HG02588 (cell line): Measurements from ENCODE around the gene SCAMP5.
A peak's percentile ranks its signal among the peaks of the same experiment; 100 is the strongest.

ENCODE experiments used
- ATAC-seq: cut with Tn5 transposase; IDR thresholded peaks from one replicate; pipeline ENCODE4 v1.9.1; 2021; ENCODE audit warnings: mild to moderate bottlenecking, moderate library complexity; ENCODE audit not compliant: unreplicated experiment

SCAMP5 gene

GRCh38 chr15:74976159-74976558 is 19.2 kb upstream of the SCAMP5 start:
- no peak for ATAC-seq

DNA sequence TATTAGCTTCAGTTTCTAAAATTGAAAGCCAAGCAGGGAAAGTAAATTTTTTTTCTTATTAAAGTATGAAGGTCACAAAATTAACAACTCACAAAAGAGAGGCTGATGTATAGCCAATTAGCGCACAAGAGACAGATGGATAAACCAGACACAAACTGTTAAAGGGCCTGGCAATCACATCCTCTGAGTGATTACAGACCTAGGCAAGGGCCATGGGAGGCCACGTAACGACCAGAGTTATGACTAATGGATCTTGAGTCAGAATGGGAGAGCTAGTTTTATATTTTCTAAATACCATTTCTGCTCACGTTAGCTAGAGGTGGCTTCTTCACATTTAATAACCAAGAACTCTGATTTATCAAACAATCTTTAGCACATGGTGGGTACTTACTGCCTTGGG is 17.8 kb upstream of the SCAMP5 start:
- ATAC-seq: no peak

GRCh38 chr15:74978077-74978476 is 17.3 kb upstream of the SCAMP5 start:
- ATAC-seq: no peak

DNA sequence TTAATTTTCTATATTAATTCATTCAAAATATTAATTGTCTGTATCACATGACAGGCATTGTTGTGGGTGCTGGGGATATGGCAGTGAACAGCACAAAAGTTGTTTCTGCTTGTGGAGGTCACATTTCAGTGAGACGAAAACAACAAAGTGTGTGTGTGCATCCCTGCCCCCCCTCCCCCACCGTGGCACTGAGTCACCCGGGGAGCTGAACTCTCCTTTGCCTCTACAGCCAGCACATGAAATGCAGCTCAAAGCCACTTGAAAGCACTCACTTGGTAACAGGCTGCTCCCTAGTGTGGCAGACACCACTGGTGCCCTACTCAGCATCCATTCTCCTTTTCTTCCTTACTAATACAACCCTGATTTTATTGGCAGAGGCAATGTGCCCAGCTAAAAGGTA is 16.9 kb upstream of the SCAMP5 start:
- no peak for ATAC-seq

DNA sequence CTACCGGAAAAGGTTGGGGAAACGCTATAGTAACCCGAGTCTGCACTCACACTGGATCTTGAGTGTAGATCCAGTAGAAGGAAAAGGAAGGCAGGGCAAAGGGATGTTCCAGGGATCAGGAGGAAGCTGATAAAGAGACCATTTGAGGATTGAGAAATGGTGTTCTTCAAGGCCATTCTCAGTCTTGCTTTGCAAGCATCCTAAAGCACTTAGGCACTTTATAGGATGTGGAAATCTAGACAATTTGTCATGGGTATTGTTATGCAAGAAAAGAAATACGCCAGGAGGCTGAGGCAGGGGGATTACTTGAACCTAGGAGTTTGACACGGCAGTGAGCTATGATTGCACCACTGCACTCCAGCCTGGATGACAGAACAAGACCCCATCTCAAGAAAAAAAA is 13.2 kb upstream of the SCAMP5 start:
- ATAC-seq: no peak

GRCh38 chr15:74983725-74984231 is 11.6 kb upstream of the SCAMP5 start:
- ATAC-seq: no peak

- no peak for ATAC-seq
Measured at GRCh38 chr15:74988007-74988800, 7.2 kb upstream of the SCAMP5 start.

- no peak for ATAC-seq
Measured at GRCh38 chr15:74989527-74989926, 5.8 kb upstream of the SCAMP5 start.

DNA sequence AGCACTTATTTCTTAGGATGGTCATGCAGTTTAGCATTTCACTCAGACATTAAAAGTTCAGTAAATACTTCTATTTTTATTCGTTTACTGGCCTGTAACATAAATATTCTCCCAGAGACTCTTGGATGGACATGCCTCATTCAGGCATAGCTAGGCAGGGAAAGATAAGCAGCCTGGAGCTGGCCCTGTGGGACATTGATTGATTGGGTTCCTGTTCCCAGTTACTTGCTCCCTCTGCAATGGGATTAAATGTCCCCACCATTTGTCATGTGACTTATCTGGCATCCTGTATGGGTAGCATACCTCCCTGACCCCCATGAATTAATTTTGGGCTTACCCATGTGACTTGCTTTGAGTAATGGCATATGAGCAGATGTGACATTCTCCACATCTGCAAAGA is 2.7 kb upstream of the SCAMP5 start:
- ATAC-seq: no peak

DNA sequence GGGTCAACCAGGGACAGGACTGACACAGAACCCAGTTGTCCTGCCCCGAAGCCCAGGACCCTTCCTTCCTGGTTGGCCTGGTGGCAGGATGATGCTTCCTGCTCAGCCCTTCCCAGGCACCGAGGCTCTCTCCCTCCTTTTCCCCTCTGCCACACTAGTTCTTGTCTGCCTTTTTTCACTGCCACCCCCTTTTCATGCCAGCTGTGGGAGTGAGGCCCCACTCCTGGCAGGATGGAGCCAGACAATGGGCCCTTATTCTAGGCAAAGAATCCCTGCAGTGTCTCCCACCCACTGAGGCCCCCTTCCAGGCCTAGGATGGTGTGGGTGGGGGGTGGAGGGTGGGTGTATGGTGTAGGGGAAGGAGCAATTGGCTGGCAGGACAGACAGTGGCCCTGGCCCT is 1.1 kb upstream of the SCAMP5 start:
- ATAC-seq: no peak

GRCh38 chr15:74994685-74995084 is 678 bp upstream of the SCAMP5 start:
- no peak for ATAC-seq

DNA sequence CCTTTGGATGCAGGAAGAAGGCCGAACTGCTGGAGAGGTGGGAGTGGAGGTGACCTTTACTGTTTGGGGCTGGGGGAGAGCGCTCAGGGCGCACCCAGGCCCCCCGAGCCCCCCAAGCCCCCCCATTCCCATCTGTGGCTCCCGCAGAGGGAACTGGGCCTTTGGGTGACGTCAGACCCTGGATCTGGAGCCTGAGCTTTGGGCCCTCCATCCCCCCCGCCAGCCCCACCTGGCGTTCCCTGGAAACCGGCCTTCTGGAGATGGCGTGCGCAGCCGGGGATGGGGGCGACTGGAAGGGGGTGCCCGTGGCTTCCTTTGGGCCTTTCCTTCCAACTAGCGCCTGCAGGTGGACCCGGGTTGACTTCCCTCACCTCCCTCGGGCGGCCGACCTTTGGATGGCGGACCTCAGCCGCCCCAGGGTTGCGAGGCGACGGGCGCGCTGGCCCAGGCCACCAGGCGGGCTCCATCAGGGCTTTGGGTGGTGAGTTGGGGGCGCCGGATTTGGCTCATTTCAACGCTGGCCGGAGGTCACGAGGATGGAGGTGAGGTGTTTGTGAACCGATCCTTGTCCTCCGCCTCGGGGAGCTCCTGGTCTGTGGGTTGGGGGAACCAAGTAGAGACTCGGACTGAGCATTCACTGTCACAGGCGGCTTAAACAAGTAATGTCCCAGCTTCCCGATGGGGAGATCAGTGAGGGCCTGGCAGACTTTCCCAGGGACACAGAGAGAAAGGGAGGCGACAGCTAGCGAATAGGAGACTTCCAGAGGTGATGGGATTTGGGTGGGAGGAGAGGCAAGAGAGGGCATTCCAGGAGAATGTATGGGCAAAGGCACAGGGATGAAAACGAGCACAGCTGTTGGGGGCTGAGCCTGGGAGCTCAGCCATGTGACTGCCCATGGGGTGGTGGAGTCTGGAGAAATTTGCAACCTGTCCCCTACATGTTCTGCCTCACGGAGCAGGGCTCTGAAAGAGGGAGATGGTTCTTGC is 709 bp downstream of the SCAMP5 start:
- ATAC-seq: no peak

GRCh38 chr15:74997141-74997540 is 1.8 kb downstream of the SCAMP5 start:
- no peak for ATAC-seq

GRCh38 chr15:74997543-74997942 is 2.2 kb downstream of the SCAMP5 start:
- no peak for ATAC-seq

DNA sequence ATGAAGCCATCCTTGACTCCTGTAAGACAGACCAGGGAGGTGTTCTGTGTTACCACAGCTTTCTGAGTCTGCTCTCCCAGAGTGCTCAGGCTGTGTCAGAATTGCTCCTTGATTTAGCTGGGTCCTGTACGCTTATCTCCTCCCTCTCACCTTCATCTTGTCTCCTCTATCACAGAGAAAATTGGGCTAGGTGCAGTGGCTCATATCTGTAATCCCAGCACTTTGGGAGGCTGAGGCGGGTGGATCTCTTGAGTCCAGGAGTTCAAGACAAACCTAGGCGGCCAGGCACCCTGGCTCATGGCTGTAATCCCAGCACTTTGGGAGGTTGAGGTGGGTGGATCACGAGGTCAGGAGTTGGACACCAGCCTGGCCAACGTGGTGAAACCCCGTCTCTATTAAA is 5.9 kb downstream of the SCAMP5 start:
- no peak for ATAC-seq

GRCh38 chr15:75002398-75002797 is 7.0 kb downstream of the SCAMP5 start:
- no peak for ATAC-seq

DNA sequence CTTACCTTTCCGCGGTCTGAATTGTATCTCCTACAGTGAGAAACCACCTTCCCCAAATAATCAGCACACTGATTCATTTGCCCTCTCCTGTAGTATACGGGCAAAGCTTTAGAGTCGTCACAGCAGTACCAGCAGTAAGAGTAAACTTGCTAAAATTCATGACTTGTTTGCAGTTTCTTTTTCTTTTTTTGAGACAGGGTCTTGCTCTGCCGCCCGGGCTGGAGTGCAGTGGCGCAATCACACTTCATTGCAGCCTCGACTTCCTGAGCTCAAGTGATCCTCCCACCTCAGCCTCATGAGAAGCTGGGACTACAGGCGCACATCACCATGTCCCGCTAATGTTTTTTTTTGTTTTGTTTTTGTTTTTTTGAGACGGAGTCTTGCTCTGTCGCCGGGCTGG is 11.9 kb downstream of the SCAMP5 start:
- ATAC-seq: no peak

DNA sequence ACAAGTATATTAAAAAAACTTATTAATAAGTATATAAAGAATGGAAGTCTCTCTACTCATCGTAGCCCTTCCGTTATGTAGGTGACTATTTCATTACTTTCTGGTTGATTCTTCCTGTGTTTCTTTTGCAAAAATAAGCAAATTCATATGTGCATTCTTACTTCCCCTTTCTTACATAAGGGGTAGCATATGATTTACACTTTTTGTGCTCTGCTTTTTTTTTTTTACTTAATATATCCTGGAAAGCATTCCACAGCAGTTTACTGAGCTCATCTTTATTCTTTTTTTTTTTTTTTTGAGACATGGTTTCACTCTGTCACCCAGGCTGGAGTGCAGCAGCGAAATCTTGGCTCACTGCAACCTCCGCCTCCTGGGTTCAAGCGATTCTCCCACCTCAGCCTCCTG is 12.9 kb downstream of the SCAMP5 start:
- no peak for ATAC-seq

DNA sequence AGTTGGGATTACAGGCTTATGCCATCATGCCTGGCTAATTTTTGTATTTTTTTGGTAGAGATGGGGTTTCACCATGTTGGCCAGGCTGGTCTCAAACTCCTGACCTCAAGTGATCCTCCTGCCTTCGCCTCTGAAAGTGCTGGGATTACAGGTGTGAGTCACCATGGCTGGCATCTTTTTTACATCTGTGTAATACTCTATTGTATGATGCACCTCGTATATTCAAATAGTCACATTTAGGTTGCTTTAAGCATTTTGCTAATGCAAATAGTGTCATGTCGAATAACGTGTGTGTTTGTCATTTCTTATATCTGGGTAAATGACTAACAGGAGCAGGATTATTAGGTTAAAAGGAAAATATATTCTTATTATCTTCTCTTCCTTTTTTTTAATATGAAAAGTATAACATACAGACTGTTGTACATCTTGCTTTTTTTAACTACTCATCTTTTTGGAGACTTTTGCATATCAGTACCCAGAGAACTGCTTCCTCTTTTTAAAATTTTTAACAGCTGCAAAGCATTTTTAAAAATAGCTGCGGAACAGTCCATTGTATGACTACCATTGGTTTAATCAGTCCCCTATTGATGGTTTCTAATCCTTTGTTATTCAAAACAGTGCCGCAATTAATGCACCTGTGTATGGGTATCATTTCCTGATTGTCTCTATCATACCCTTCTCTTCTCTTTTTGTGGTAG is 13.4 kb downstream of the SCAMP5 start:
- peak; percentile 72 for ATAC-seq

DNA sequence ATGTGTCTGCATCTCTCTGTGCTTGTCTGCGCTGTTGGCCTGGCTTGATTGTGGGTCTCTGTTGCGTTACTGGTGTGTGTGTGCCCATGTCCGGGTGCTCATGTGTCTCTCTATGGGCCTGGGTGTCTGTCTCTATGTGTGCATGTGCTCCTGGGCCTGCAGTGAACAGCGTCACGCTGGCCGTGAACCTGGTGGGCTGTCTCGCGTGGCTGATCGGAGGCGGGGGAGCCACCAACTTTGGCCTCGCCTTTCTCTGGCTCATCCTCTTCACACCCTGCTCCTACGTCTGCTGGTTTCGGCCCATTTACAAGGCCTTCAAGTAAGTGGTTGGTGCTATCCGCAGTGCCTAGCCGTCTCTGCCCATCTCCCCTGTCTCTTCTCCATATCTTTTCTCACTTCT is 21.1 kb downstream of the SCAMP5 start:
- no peak for ATAC-seq

GRCh38 chr15:75019916-75020315 is 24.6 kb downstream of the SCAMP5 start:
- ATAC-seq: no peak
